ENCODE data around the gene MGMT. TPM values are rescaled to one million over a fixed set of nuclear protein-coding genes. Genes with fewer than 3 reads are reported as not detected.

MGMT gene
- total RNA-seq, 1 donor from 2014 or later, result 20.8 TPM

- Mint-ChIP-seq H3K9me3 (ENCODE audit: unreplicated experiment) (no peaks in the 10 kb centered on the region), H3K36me3 (ENCODE audit: unreplicated experiment) (no peaks in the 10 kb centered on the region), H3K4me3 (ENCODE audit: unreplicated experiment) (no peak overlapping the region), H3K27ac (ENCODE audit: unreplicated experiment) (no peak overlapping the region), H3K4me1 (ENCODE audit: unreplicated experiment) (no peaks in the 10 kb centered on the region), H3K27me3 (ENCODE audit: unreplicated experiment) (no peaks in the 10 kb centered on the region)
- no peak for DNase-seq (ENCODE audit: extremely low spot score, unreplicated experiment)
- no peak for TF ChIP-seq CTCF (IDR thresholded peaks at IDR 0.05)
Observed at GRCh38 chr10:129615381-129615780, 148.3 kb downstream of the MGMT start.

- Mint-ChIP-seq H3K27ac (ENCODE audit: unreplicated experiment) (no peak overlapping the region), H3K4me1 (ENCODE audit: unreplicated experiment) (no peaks in the 10 kb centered on the region), H3K27me3 (ENCODE audit: unreplicated experiment) (no peaks in the 10 kb centered on the region), H3K4me3 (ENCODE audit: unreplicated experiment) (no peak overlapping the region), H3K9me3 (ENCODE audit: unreplicated experiment) (no peaks in the 10 kb centered on the region), H3K36me3 (ENCODE audit: unreplicated experiment) (no peaks in the 10 kb centered on the region)
- TF ChIP-seq CTCF (IDR thresholded peaks at IDR 0.05), result no peak
- DNase-seq (ENCODE audit: extremely low spot score, unreplicated experiment), result no peak
Observed at GRCh38 chr10:129615921-129616525, 149.0 kb downstream of the MGMT start.

- no peak for TF ChIP-seq CTCF (IDR thresholded peaks at IDR 0.05)
- Mint-ChIP-seq H3K9me3 (ENCODE audit: unreplicated experiment) (peaks cover 6% of the 10 kb centered on the region), H3K4me1 (ENCODE audit: unreplicated experiment) (peaks cover 3% of the 10 kb centered on the region), H3K36me3 (ENCODE audit: unreplicated experiment) (no peaks in the 10 kb centered on the region), H3K4me3 (ENCODE audit: unreplicated experiment) (no peak overlapping the region), H3K27ac (ENCODE audit: unreplicated experiment) (no peak overlapping the region), H3K27me3 (ENCODE audit: unreplicated experiment) (no peaks in the 10 kb centered on the region)
- DNase-seq (ENCODE audit: extremely low spot score, unreplicated experiment), result no peak
Observed at GRCh38 chr10:129617768-129618167, 150.7 kb downstream of the MGMT start.

- Mint-ChIP-seq H3K27me3 (ENCODE audit: unreplicated experiment) (no peaks in the 10 kb centered on the region), H3K4me3 (ENCODE audit: unreplicated experiment) (no peak overlapping the region), H3K4me1 (ENCODE audit: unreplicated experiment) (peaks cover 5% of the 10 kb centered on the region)
Observed at GRCh38 chr10:129621062-129621461, 154.0 kb downstream of the MGMT start.

GRCh38 chr10:129621693-129622092 is 154.7 kb downstream of the MGMT start:
- H3K4me1 Mint-ChIP-seq (ENCODE audit: unreplicated experiment), result peaks cover 6% of the 10 kb centered on the region
- H3K27me3 Mint-ChIP-seq (ENCODE audit: unreplicated experiment), result no peaks in the 10 kb centered on the region
- no peak overlapping the region for H3K4me3 Mint-ChIP-seq (ENCODE audit: unreplicated experiment)
- DNase-seq (ENCODE audit: extremely low spot score, unreplicated experiment), result no peak
- no peak overlapping the region for H3K27ac Mint-ChIP-seq (ENCODE audit: unreplicated experiment)
- no peak for TF ChIP-seq CTCF (IDR thresholded peaks at IDR 0.05)
- H3K36me3 Mint-ChIP-seq (ENCODE audit: unreplicated experiment), result no peaks in the 10 kb centered on the region
- peaks cover 6% of the 10 kb centered on the region for H3K9me3 Mint-ChIP-seq (ENCODE audit: unreplicated experiment)

More at GRCh38 chr10:129621062-129621461, 154.0 kb downstream of the MGMT start:
- Mint-ChIP-seq H3K27ac (ENCODE audit: unreplicated experiment) (no peak overlapping the region), H3K36me3 (ENCODE audit: unreplicated experiment) (no peaks in the 10 kb centered on the region), H3K9me3 (ENCODE audit: unreplicated experiment) (peaks cover 6% of the 10 kb centered on the region)
- TF ChIP-seq CTCF (IDR thresholded peaks at IDR 0.05), result no peak
- no peak for DNase-seq (ENCODE audit: extremely low spot score, unreplicated experiment)
